H1 (cell line): Measurements from ENCODE around the gene BRINP3. TPM values are rescaled to one million over a fixed set of nuclear protein-coding genes. Genes with fewer than 3 reads are reported as not detected.

Source experiments
- CTCF ChIA-PET: fragments of 300-600 bp; sonication (Branson Sonifier 250); formaldehyde crosslinking; loops from one replicate; lab custom pipeline; 2021; ENCODE audit not compliant: partially characterized antibody; lab: Charles Lee
- POLR2A ChIA-PET: fragments of 300-600 bp; sonication (Branson Sonifier 250); formaldehyde crosslinking; loops from one replicate; lab custom pipeline; 2021; ENCODE audit warnings: inconsistent platforms; ENCODE audit not compliant: partially characterized antibody; lab: Charles Lee
- DNase-seq, 2 experiments: peaks; one replicate each; pipeline versions ENCODE4 v3.0.0 to v3.0.0-alpha.2; 2010 to 2022; ENCODE audit warnings: low spot score in 2 of 2, low read depth in 1 of 2, mixed read lengths in 1 of 2
- FAIRE-seq: peaks from 2 replicates; lab custom pipeline; 2011; peaks lifted over from hg19 to GRCh38; lab: Jason Lieb, UNC
- H2AFZ ChIP-seq: 2 replicates; pipeline ENCODE4 v1.8.1; 2012; ENCODE audit warnings: low read length, inconsistent platforms
- H2AK5ac ChIP-seq: 2 replicates; pipeline ENCODE4 v1.6.1; 2013; ENCODE audit warnings: low read depth, low read length
- H2BK120ac ChIP-seq: replicated peaks from 2 replicates; pipeline ENCODE3; 2013; ENCODE audit warnings: low read depth, low read length, inconsistent platforms
- H2BK12ac ChIP-seq: 2 replicates; pipeline ENCODE4 v1.6.1; 2013; ENCODE audit warnings: low read depth, low read length
- H2BK15ac ChIP-seq: 2 replicates; pipeline ENCODE4 v1.6.1; 2013; ENCODE audit warnings: low read length
- H2BK20ac ChIP-seq: 2 replicates; pipeline ENCODE4 v1.6.1; 2013; ENCODE audit warnings: low read length
- H2BK5ac ChIP-seq: 2 replicates; pipeline ENCODE4 v1.6.1; 2013; ENCODE audit warnings: low read depth, low read length
- H3K14ac ChIP-seq: 2 replicates; pipeline ENCODE4 v1.6.1; 2013; ENCODE audit warnings: inconsistent platforms; ENCODE audit not compliant: insufficient read length
- H3K18ac ChIP-seq: 2 replicates; pipeline ENCODE4 v1.6.1; 2013; ENCODE audit warnings: low read length; ENCODE audit errors: extremely low read depth
- H3K23ac ChIP-seq: 2 replicates; pipeline ENCODE4 v1.6.1; 2013; ENCODE audit warnings: inconsistent platforms; ENCODE audit not compliant: insufficient read length
- H3K23me2 ChIP-seq: 2 replicates; pipeline ENCODE4 v1.6.1; 2013; ENCODE audit warnings: low read depth, low read length
- H3K27ac ChIP-seq: 2 replicates; pipeline ENCODE4 v1.6.1; 2011; ENCODE audit warnings: low read depth, low read length, inconsistent platforms
- H3K27me3 ChIP-seq, 4 experiments: replicated peaks in 1 of 4; 1 replicate in 1 of 4; 2 replicates in 3 of 4; pipeline versions ENCODE4 v1.6.1 to v1.8.1; 2011 to 2013; ENCODE audit warnings: low read length in 3 of 4, mild to moderate bottlenecking in 3 of 4, inconsistent platforms in 2 of 4, mixed read lengths in 2 of 4, moderate library complexity in 1 of 4; ENCODE audit not compliant: control insufficient read depth in 3 of 4, insufficient read depth in 3 of 4; ENCODE audit errors: extremely low read depth in 1 of 4
- H3K36me3 ChIP-seq, 4 experiments: 2 replicates each; pipeline versions ENCODE4 v1.6.1 to v1.8.1; 2011 to 2013; ENCODE audit warnings: mild to moderate bottlenecking in 4 of 4, low read length in 3 of 4, moderate library complexity in 2 of 4, control low read depth in 1 of 4, inconsistent platforms in 1 of 4; ENCODE audit not compliant: insufficient read depth in 4 of 4, control insufficient read depth in 2 of 4
- H3K4ac ChIP-seq: replicated peaks from 2 replicates; pipeline ENCODE3; 2013; ENCODE audit warnings: low read length, low read depth, mixed read lengths, inconsistent platforms; ENCODE audit not compliant: insufficient read length
- H3K4me1 ChIP-seq, 4 experiments: replicated peaks in 1 of 4; 1 replicate in 1 of 4; 2 replicates in 3 of 4; pipeline versions ENCODE4 v1.6.1 to v1.8.1; 2011 to 2013; ENCODE audit warnings: low read length in 3 of 4, inconsistent platforms in 2 of 4, mixed read lengths in 1 of 4; ENCODE audit not compliant: insufficient read depth in 4 of 4, control insufficient read depth in 3 of 4
- H3K4me2 ChIP-seq, 2 experiments: 2 replicates each; pipeline versions ENCODE4 v1.6.1 to v1.8.1; 2011 to 2013; ENCODE audit warnings: low read depth in 2 of 2, low read length in 2 of 2, control low read depth in 1 of 2, inconsistent platforms in 1 of 2, mild to moderate bottlenecking in 1 of 2; ENCODE audit not compliant: insufficient read depth in 1 of 2
- H3K4me3 ChIP-seq, 4 experiments: fragments of 200-600, 300-600 bp in 1 of 4; sonication (generic), shearing (Covaris generic), sonication (Bioruptor Twin) in 1 of 4; 2 replicates each; pipeline versions ENCODE4 v1.5.1 to v1.8.1; 2011 to 2016; ENCODE audit warnings: low read length in 4 of 4, low read depth in 3 of 4, control low read depth in 2 of 4, inconsistent platforms in 2 of 4, mild to moderate bottlenecking in 2 of 4, mixed read lengths in 1 of 4, moderate library complexity in 1 of 4; ENCODE audit not compliant: insufficient read depth in 2 of 4; ENCODE audit errors: extremely low read depth in 1 of 4
- H3K56ac ChIP-seq: replicated peaks from 2 replicates; pipeline ENCODE3; 2013; ENCODE audit warnings: low read depth, mild to moderate bottlenecking, mixed read lengths, low read length, inconsistent platforms; ENCODE audit not compliant: insufficient read length
- H3K79me1 ChIP-seq: 2 replicates; pipeline ENCODE4 v1.6.1; 2013; ENCODE audit warnings: low read depth, low read length, control low read depth
- H3K79me2 ChIP-seq, 2 experiments: 2 replicates each; pipeline versions ENCODE4 v1.6.1 to v1.8.1; 2012 to 2013; ENCODE audit warnings: low read length in 2 of 2, mild to moderate bottlenecking in 2 of 2, inconsistent platforms in 1 of 2; ENCODE audit not compliant: insufficient read depth in 2 of 2, control insufficient read depth in 1 of 2
- H3K9ac ChIP-seq, 4 experiments: replicated peaks in 1 of 4; 1 replicate in 1 of 4; 2 replicates in 3 of 4; pipeline versions ENCODE4 v1.6.1 to v1.8.1; 2011 to 2013; ENCODE audit warnings: low read depth in 3 of 4, low read length in 3 of 4, control low read depth in 2 of 4, mild to moderate bottlenecking in 2 of 4, moderate library complexity in 2 of 4, inconsistent platforms in 1 of 4; ENCODE audit errors: extremely low read depth in 1 of 4
- H3K9me3 ChIP-seq, 2 experiments: 2 replicates each; pipeline versions ENCODE4 v1.6.1 to v1.8.1; 2012 to 2013; ENCODE audit warnings: mild to moderate bottlenecking in 2 of 2, moderate library complexity in 2 of 2, control low read depth in 1 of 2, inconsistent platforms in 1 of 2, low read depth in 1 of 2, low read length in 1 of 2, mixed read lengths in 1 of 2; ENCODE audit not compliant: insufficient read depth in 2 of 2
- H4K20me1 ChIP-seq, 2 experiments: replicated peaks in 1 of 2; 2 replicates each; pipeline versions ENCODE3 to v1.8.1; 2011 to 2013; ENCODE audit warnings: inconsistent platforms in 2 of 2, low read length in 2 of 2, mild to moderate bottlenecking in 1 of 2; ENCODE audit not compliant: insufficient read depth in 2 of 2, control insufficient read depth in 1 of 2
- H4K5ac ChIP-seq: 2 replicates; pipeline ENCODE4 v1.6.1; 2013; ENCODE audit warnings: low read length, low read depth, mixed read lengths, inconsistent platforms; ENCODE audit not compliant: insufficient read length
- H4K8ac ChIP-seq: 2 replicates; pipeline ENCODE4 v1.8.0; 2013; ENCODE audit warnings: mild to moderate bottlenecking, moderate library complexity, low read length, inconsistent platforms; ENCODE audit not compliant: insufficient read depth; ENCODE audit errors: extremely low read depth
- H4K91ac ChIP-seq: replicated peaks from 2 replicates; pipeline ENCODE3; 2013; ENCODE audit warnings: low read length, mixed read lengths, inconsistent platforms; ENCODE audit not compliant: insufficient read length
- BRCA1 ChIP-seq: IDR thresholded peaks from 2 replicates; pipeline ENCODE4 v1.6.1; 2012; ENCODE audit warnings: low read depth, low read length, improper control_type of control experiment
- CHD2 ChIP-seq: IDR thresholded peaks from 2 replicates; pipeline ENCODE4 v1.6.1; 2012; ENCODE audit warnings: low read length, improper control_type of control experiment
- FOSL1 ChIP-seq: IDR thresholded peaks from 2 replicates; pipeline ENCODE4 v1.6.1; 2011; ENCODE audit warnings: mild to moderate bottlenecking, low read depth, low read length, moderate library complexity; ENCODE audit not compliant: insufficient read depth
- RXRA ChIP-seq: IDR thresholded peaks from 2 replicates; pipeline ENCODE4 v1.6.1; 2011; ENCODE audit warnings: low read depth, mild to moderate bottlenecking, low read length, moderate library complexity; ENCODE audit not compliant: insufficient read depth
- SAP30 ChIP-seq: fragments of 300-600 bp; sonication (generic); IDR thresholded peaks from 2 replicates; pipeline ENCODE4 v1.7.1; 2012; ENCODE audit warnings: low read length, moderate library complexity, mild to moderate bottlenecking, inconsistent platforms; ENCODE audit not compliant: insufficient read depth, insufficient replicate concordance
- SIRT6 ChIP-seq: IDR thresholded peaks from one replicate; pipeline ENCODE4 v1.7.1; 2012; ENCODE audit warnings: low read length, inconsistent platforms
- SIX5 ChIP-seq: IDR thresholded peaks from 2 replicates; pipeline ENCODE4 v1.6.1; 2011; ENCODE audit warnings: mild to moderate bottlenecking, low read depth, low read length
- TBP ChIP-seq: IDR thresholded peaks from 2 replicates; pipeline ENCODE4 v1.6.1; 2011; ENCODE audit warnings: low read depth, low read length, improper control_type of control experiment
- TEAD4 ChIP-seq: IDR thresholded peaks from 2 replicates; pipeline ENCODE4 v1.6.1; 2012; ENCODE audit warnings: low read depth, low read length, inconsistent platforms, mixed read lengths
- polyA plus RNA-seq, 7 experiments: library from polyadenylated mRNA; depleted of rRNA in 3 of 7; stranded (reverse) in 5 of 7; unstranded in 2 of 7; fragments of >200 nt in 5 of 7; fragments of 200-250 nt in 2 of 7; gene quantifications; 1 replicate in 5 of 7; 2 replicates in 1 of 7; 4 replicates in 1 of 7; pipeline versions ENCODE4 v1.2.1 to v1.2.3, GENCODE V29; 2011 to 2013; ENCODE audit warnings: missing spikeins in 2 of 7, mixed read lengths in 2 of 7
- total RNA-seq: library from RNA; stranded (reverse); fragmentation: NEBNext Ultra II Directional; extraction: Animal tissue kit (Norgen Biotek cat#: 25700); gene quantifications from 2 replicates; pipeline ENCODE4 v1.2.1, GENCODE V29; 2021

BRINP3 gene
- total and polyA plus RNA-seq, 2 of the 8 experiments (the other 6 are each of a cell fraction or from before 2014, with no cell fraction given): not detected

DNA sequence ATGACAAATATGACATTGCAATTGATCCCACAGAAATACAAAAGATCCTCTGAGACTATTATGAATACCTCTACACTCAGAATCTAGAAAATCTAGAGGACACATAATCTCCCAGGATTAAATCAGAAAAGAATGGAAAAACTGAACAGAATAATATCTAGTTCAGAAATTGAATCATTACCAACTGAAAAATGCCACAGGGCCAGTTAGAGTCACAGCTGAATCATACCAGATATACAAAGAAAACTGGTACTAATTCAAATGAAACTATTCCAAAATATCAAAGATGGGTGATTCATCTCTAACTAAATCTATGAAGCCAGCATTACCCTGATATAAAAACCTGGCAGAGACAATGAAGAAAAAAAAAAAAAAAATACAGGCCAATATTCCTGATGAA is 149.3 kb downstream of the BRINP3 start:
- Histone ChIP-seq H3K9ac (no peak overlapping the region), H2BK120ac (no peak overlapping the region), H2BK20ac (no peak overlapping the region), H3K4me1 (no peaks in the 10 kb centered on the region), H3K4ac (no peak overlapping the region), H3K27me3 (no peaks in the 10 kb centered on the region), H4K91ac (no peak overlapping the region), H3K27ac (no peak overlapping the region), H3K23ac (no peak overlapping the region), H3K14ac (no peak overlapping the region), H2AK5ac (no peak overlapping the region), H4K5ac (no peak overlapping the region), H2BK12ac (no peak overlapping the region), H2AFZ (no peak overlapping the region), H3K79me1 (no peaks in the 10 kb centered on the region), H3K36me3 (no peaks in the 10 kb centered on the region), H4K8ac (no peak overlapping the region), H3K23me2 (no peaks in the 10 kb centered on the region), H3K4me2 (no peak overlapping the region), H3K4me3 (no peak overlapping the region), H2BK5ac (no peak overlapping the region), H2BK15ac (no peak overlapping the region), H4K20me1 (no peaks in the 10 kb centered on the region), H3K56ac (no peak overlapping the region), H3K79me2 (no peaks in the 10 kb centered on the region), H3K18ac (no peak overlapping the region), H3K9me3 (no peaks in the 10 kb centered on the region)
- ChIA-PET POLR2A (no interaction called here), CTCF (no interaction called here)
- FAIRE-seq (no peak), DNase-seq (no peak)
- TF ChIP-seq BRCA1 (no peak), TEAD4 (no peak), CHD2 (no peak), FOSL1 (no peak), RXRA (no peak), SIRT6 (no peak), TBP (no peak), SIX5 (no peak), SAP30 (no peak)
